ENCODE data around the gene SIM2.

GRCh38 chr21:36729310-36729970, 30.5 kb downstream of the SIM2 start:
- TF ChIP-seq CTCF (IDR thresholded peaks at IDR 0.05; ENCODE audit: low read depth, low read length, poor library complexity, severe bottlenecking) = no peak
- TF ChIP-seq EZH2phosphoT487 (IDR thresholded peaks at IDR 0.05; ENCODE audit: borderline replicate concordance, low read length) = no peak

All from DOHH2 (cell line).